GM21576 (cell line): ENCODE measurements around the gene PRDM16.

Source experiments
- ATAC-seq: cut with Tn5 transposase; IDR thresholded peaks from one replicate; pipeline ENCODE4 v1.9.1; 2021; ENCODE audit warnings: mild to moderate bottlenecking, moderate library complexity; ENCODE audit not compliant: unreplicated experiment

The PRDM16 gene

DNA sequence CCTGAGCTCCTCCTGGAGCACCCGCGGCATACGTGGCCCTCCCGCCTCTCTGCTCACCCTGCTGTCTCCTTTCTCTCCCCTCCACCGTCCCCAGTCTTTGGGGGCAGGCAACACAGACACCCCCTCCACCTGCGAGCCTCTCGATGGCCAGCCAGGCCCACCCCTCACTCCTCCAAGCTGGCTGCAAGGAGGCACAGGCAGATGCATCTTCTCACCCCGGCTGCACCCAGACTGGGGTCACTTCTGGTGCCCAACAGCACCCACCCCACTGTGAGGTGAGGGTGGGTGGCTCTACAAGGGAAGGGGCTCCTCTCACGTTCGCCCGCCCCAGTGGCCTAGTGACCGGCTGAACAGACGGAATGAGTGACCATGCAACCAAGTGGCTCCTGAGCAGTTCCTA lies 277.5 kb downstream of the PRDM16 start:
- no peak for ATAC-seq

DNA sequence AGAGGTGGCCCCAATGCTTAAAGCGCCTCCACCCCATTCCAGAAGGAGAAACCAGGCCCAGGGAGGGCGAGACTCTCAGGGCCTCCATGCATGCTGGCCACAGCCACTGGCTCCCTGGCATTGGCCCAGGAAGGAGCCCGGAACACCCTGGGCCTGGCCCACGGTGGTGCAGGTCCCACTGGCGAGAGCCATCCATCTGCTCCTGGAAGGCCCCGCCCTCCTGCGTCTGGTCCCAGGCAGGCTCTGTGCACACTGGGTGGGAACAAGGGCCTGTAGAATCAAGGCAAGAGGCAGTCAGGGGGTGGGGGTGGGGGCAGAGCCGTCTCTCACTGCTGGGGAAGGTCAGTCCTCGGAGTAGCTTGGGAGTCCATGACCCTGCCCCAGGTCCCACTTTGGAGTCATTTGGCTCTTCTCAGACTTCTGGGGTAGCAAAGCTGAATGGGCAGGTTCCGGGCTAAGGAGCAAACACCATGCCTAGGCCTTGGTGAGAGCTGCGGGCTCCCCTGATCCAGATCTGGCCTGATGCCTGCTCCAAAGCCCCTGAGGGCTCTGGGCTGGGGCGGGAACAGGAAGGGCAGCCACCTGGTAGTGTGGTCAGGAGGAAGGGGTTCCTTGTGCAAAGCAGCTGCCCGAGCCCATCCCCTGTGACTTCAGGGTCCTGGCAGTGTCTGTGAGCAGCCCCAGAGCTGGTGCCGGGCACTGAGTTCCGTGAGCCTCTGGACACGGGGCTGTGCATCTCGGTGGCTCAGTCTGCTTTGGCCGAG lies 278.4 kb downstream of the PRDM16 start:
- ATAC-seq = no peak

DNA sequence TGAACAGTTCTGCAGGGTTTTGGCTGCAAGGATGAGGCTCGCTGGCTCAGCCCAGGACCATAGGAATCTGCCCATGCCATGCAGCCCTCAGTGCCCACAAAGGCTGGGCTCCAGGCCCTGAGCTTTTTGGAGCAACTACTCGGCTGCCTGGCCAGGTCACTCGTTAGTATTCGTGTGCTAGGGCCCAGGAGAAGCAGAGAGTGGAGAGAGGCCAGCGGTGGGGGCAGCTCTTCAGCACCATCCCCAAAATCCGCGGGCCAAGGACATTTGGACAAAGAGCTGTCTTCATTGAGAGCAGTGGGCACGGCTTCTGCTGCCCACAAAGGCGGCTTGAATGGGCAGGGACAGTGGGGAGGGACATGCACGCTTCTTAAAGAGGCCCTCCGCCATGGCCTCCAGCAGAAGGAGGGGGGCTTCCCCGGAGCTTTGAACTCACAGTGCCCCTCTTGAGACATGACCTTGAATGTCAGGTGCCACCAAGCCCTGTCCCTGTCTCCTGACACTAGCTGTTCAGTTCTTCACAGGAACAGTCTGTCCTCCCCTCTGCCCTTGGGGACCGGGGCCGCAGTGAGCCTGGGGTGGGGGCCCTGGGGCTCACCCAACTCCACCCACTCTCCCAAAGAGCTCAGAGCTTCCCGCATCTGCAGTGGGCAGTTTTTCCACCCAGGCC lies 279.3 kb downstream of the PRDM16 start:
- no peak for ATAC-seq

GRCh38 chr1:3349161-3349967 lies 280.4 kb downstream of the PRDM16 start:
- no peak for ATAC-seq

DNA sequence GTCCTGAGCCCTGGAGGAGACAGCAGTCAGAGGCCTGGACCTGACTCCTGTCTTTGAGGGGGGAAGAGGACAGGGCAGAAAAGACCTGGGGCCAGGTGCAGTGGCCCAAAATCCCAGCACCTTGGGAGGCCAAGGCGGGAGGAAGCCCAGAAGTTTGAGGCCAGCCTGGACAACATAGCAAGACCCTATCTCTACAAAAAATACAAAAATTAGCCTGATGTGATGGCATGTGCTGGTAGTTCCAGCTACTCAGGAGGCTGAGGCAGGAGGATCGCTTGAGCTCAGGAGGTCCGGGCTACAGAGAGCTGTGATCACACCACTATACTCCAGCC lies 280.9 kb downstream of the PRDM16 start:
- ATAC-seq = no peak

DNA sequence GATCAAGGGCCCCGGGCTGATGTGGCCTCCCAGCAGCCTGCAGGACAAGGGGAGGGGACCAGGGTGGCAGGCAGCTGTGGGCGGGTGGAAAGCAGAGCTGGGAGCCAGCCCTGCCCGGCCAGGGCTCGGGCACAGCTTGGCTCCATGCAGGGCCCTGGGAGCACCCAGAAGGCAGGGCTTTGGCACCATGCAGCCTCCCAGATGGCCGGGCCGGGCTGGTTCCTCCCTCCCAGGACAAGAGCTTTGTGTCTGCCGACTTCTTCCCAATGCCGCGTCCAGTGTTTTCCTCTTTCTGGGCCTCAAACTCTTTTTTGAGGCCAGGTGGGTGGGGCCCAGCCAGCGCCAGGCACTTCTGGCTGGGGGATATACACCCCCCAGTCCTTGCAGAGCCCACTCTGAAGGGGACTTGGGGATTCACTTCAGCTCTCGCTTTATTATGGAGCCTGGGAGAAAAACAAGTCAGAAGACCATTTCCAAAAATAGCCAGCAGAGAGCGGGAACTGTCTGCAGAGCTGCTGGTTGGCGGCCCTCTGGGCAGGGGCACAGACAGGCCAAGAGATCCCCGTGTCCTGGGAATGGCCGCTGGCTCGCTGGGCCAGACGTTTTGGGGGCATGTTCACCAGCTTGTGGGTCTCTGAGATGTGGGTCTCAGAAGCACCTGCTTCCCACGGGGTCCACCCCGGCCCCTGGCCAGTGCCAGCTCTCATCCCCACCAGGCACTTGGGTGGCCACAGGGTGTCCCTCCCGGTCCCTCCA lies 281.7 kb downstream of the PRDM16 start:
- no peak for ATAC-seq

DNA sequence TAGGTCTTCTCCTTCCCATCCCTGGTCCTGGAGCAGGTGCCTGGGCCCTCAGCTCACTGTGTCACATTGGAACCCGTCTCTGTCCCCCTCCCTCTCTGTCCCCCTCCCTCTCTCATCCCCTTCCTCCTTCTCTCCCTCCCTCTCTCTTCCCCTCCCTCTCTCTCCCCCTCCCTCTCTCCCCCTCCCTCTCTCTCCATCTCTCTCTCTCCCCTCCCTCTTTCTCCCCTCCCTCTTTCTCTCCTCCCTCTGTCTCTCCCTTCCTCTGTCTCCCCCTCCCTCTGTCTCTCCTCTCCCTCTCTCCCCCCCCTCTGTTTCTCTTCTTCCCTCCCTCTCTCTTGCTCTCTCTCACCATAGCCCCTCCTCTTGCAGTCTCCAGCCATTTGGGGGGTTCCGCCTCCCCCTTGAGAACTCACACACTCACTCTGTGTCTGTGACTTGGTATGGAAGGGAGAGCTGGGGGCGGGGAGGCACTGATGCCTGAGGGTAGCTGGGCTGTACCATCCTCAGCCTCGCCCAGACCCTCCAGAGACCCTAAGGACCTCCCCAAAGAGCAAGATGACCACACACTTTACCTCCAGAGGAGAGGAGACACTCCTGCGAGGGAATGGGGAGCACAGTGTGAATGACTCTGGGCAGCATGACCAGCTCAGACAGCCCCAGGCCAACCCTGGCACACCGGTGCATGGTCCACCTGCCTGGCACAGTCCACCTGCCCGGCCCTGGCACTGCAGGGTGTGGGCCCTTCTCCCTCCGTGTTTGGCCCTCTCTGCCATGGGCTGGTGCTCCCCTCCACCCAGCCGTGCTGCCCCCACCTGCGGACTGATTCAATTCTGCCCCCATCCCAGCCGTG lies 282.7 kb downstream of the PRDM16 start:
- no peak for ATAC-seq

DNA sequence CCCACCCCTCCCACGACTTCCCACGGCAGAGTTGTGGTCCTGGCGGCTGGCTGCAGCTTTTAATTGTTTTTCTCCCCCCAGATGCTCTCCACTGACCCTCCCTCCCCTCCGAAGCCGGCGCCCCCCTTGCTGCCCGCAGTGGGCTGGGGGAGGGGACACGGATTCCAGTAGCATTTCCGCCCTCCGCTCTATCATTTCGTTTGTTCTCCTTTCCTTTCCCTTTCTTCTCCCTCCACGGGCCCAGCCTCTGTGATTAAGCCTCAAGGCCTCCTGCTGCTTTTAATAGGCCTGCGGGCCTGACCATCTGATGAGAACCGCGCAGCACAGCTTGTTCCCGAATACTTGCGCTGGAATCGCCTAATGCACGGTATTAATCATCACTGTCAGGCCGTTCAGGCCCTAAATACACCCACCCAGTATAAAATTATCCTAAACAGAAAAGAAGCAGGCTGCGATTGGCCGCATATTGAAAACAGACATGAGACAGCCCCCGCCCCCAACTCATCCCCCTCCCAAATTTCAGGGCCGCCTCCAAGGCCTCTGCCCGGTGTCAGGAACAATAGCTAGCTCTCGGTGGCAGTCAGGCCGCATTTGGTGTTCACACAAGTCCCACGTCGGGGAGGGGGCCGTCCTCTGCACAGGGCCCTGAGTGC lies 283.4 kb downstream of the PRDM16 start:
- ATAC-seq = no peak

- ATAC-seq = no peak
Observed at GRCh38 chr1:3352952-3353331, 283.9 kb downstream of the PRDM16 start.

DNA sequence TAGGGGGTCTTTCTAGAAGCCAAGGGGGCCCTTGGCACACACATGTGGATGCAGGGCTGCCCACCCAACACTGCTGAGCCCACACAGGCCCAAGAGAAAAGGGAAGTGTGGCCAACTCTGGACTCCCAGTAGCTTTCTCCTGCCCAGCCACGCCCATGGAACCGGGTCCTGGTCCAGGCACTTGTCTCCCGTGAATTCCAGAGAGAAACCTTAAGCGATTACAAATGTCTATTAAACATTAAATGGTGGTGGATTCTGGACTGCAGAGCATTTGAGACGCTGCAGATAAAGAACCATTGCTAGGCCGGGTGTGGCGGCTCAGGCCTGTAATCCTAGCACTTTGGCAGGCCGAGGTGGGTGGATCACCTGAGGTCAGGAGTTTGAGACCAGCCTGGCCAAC lies 284.9 kb downstream of the PRDM16 start:
- no peak for ATAC-seq

DNA sequence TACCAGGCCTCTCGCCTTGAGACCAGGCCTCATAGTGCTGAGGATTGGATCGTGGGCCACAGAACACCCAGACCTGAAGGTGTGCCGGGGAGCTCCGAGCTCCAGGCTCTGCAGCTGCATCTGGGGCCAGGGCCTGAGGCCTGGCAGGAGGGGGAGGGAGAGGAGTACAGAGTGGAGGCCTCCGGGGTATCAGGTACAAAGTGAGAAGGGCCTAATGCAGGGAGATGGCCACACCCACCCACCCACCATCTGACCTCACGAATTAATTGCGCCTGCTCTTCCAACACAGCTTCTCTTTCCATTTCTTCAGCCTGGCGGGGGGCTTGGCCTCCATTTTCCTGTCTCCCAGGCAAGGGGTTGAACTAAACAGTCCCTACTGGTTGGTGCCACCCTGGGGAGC lies 286.1 kb downstream of the PRDM16 start:
- ATAC-seq = no peak

DNA sequence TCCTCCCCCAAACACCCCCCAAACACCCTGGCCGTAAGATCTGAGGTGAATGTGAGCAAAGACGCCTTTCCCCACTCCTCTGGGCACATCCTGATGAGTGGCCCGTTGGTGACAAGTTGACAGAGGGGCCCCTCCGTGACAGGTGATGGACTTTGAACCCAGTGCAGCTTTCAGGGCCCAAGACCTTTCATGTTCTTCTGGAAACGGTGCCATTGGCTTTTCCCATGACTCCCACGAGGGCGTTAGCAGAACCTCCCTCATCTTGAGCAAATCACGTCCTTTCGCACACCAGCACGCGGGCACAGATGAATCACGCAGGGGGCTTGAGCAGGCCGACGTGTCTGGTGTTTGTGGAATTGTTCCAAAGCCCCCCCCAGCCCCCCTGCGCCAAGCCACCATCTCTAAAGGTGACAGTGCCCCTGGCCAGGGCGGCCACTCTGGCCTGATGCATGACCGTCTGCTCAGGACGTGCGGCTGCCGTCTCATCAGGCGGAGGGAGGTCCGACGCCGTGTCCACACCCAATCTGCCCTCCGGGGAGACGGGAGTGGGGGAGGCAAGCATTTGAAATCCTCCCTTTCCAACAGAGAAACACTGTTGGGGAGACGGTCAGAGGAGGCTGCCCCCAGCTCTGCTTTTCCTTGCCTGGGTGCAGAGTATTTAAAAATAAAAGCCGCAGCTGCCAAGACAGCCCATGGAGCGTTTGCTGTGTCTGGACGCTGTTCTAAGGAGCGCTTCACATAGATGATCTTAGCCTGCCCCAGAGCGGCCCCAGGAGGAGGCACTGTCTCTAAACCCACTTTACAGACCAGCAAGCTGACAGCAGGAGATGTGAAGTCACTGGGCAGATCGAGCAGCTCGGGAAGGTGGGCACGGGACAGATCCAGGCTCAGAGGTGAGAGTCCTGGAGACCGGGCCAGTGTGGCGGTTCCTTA lies 287.2 kb downstream of the PRDM16 start:
- ATAC-seq = no peak

DNA sequence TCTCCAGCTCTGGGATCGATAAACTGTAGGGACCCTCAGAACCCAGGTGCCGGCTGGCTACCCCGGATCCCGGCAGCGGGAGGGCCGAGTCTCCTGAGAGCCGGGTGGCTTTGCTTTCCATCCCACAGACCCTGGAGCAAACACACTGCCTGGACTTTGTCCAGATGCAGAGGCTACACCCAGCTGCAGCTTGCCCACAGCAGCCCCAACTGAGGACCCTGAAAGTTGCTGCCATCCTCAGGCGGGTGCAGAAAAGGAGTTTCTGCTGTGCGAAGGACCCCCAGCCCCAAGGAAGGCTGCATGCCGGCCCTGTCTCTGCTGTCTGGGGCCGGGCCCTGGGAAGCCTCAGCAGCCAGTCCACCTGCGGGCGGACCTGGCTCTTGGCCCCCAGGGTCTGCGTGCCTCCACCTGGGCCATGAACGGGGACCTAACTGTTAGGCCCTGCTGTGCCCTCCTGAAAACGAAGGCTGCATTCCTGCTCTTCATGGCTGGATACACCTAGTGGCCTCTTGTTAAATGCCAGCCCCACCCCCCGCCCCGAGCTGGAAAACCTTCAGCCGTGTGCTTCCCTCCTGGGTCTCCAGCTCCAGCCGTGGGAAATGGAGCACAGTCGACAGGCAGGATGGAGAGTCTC lies 287.9 kb downstream of the PRDM16 start:
- no peak for ATAC-seq

GRCh38 chr1:3357526-3358297 lies 288.7 kb downstream of the PRDM16 start:
- ATAC-seq = no peak

- no peak for ATAC-seq
Observed at GRCh38 chr1:3359351-3359750, 290.3 kb downstream of the PRDM16 start.

GRCh38 chr1:3359756-3360440 lies 290.9 kb downstream of the PRDM16 start:
- no peak for ATAC-seq
